ENCODE measurements around the gene CMTM7.

- TF ChIP-seq, protein P1, sequence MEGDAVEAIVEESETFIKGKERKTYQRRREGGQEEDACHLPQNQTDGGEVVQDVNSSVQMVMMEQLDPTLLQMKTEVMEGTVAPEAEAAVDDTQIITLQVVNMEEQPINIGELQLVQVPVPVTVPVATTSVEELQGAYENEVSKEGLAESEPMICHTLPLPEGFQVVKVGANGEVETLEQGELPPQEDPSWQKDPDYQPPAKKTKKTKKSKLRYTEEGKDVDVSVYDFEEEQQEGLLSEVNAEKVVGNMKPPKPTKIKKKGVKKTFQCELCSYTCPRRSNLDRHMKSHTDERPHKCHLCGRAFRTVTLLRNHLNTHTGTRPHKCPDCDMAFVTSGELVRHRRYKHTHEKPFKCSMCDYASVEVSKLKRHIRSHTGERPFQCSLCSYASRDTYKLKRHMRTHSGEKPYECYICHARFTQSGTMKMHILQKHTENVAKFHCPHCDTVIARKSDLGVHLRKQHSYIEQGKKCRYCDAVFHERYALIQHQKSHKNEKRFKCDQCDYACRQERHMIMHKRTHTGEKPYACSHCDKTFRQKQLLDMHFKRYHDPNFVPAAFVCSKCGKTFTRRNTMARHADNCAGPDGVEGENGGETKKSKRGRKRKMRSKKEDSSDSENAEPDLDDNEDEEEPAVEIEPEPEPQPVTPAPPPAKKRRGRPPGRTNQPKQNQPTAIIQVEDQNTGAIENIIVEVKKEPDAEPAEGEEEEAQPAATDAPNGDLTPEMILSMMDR (IDR thresholded peaks at IDR 0.05; ENCODE audit: low read depth, low read length, poor library complexity, severe bottlenecking) = no peak
- no peak for TF ChIP-seq EZH2phosphoT487 (IDR thresholded peaks at IDR 0.05; ENCODE audit: borderline replicate concordance, low read length)
Observed at GRCh38 chr3:32405711-32406323, 14.2 kb downstream of the CMTM7 start.

Data from DOHH2 (cell line).